Central memory CD8-positive, alpha-beta T cell (primary cell): ENCODE measurements around the gene TMEM259.

Experiments
- ATAC-seq: fragments of 150-1000 bp; cut with Tn5 transposase; replicated peaks from 2 replicates; pipeline ENCODE4 v1.10.0; 2022; ENCODE audit warnings: mild to moderate bottlenecking, moderate FRiP score, moderate number of reproducible peaks; ENCODE audit not compliant: poor library complexity, severe bottlenecking; ENCODE audit errors: extremely low read depth
- DNase-seq, 2 donors: peaks; one replicate each; pipeline ENCODE4 v3.0.0; 2021; ENCODE audit warnings: low spot score in 2 of 2
- H3K27ac Mint-ChIP-seq: one replicate; pipeline ENCODE4 v1.8.0; 2022; ENCODE audit warnings: low read depth, mild to moderate bottlenecking, moderate library complexity, mixed read lengths
- H3K27me3 Mint-ChIP-seq: one replicate; pipeline ENCODE4 v1.8.0; 2022; ENCODE audit warnings: mixed read lengths
- H3K36me3 Mint-ChIP-seq: one replicate; pipeline ENCODE4 v1.8.0; 2022; ENCODE audit warnings: mild to moderate bottlenecking, moderate library complexity, mixed read lengths; ENCODE audit not compliant: insufficient read depth
- H3K4me1 Mint-ChIP-seq: one replicate; pipeline ENCODE4 v1.8.0; 2022; ENCODE audit warnings: mixed read lengths
- H3K4me3 Mint-ChIP-seq: one replicate; pipeline ENCODE4 v1.8.0; 2022; ENCODE audit warnings: mild to moderate bottlenecking, moderate library complexity, mixed read lengths
- H3K9me3 Mint-ChIP-seq: one replicate; pipeline ENCODE4 v1.8.0; 2022; ENCODE audit warnings: mixed read lengths

The TMEM259 gene

GRCh38 chr19:995051-995827 lies 25.7 kb downstream of the TMEM259 start:
- Mint-ChIP-seq H3K27ac (peak overlapping the region; percentile 97), H3K36me3 (peaks cover 16% of the 10 kb centered on the region), H3K4me1 (peaks cover 11% of the 10 kb centered on the region), H3K27me3 (peaks cover 16% of the 10 kb centered on the region), H3K9me3 (no peaks in the 10 kb centered on the region), H3K4me3 (no peak overlapping the region)
- ATAC-seq (no peak), DNase-seq (no peak)

- no peak for DNase-seq
- H3K4me1 Mint-ChIP-seq = peaks cover 11% of the 10 kb centered on the region
- H3K27me3 Mint-ChIP-seq = peaks cover 13% of the 10 kb centered on the region
- H3K27ac Mint-ChIP-seq = no peak overlapping the region
- ATAC-seq = no peak
- no peak overlapping the region for H3K4me3 Mint-ChIP-seq
- H3K36me3 Mint-ChIP-seq = peaks cover 14% of the 10 kb centered on the region
- H3K9me3 Mint-ChIP-seq = no peaks in the 10 kb centered on the region
These were observed 26.4 kb downstream of the TMEM259 start for GRCh38 chr19:994516-994915.

- DNase-seq (no peak), ATAC-seq (no peak)
- H3K4me3 Mint-ChIP-seq = no peak overlapping the region
- peaks cover 16% of the 10 kb centered on the region for H3K36me3 Mint-ChIP-seq
- peaks cover 7% of the 10 kb centered on the region for H3K27me3 Mint-ChIP-seq
- no peak overlapping the region for H3K27ac Mint-ChIP-seq
- H3K9me3 Mint-ChIP-seq = no peaks in the 10 kb centered on the region
- peaks cover 15% of the 10 kb centered on the region for H3K4me1 Mint-ChIP-seq
These were observed 27.0 kb downstream of the TMEM259 start for GRCh38 chr19:993831-994393.

GRCh38 chr19:993361-993830 lies 27.5 kb downstream of the TMEM259 start:
- DNase-seq (no peak), ATAC-seq (no peak)
- Mint-ChIP-seq H3K4me1 (peaks cover 18% of the 10 kb centered on the region), H3K36me3 (peaks cover 16% of the 10 kb centered on the region), H3K9me3 (no peaks in the 10 kb centered on the region), H3K4me3 (no peak overlapping the region), H3K27me3 (peaks cover 2% of the 10 kb centered on the region), H3K27ac (no peak overlapping the region)

GRCh38 chr19:992670-993055 lies 28.3 kb downstream of the TMEM259 start:
- ATAC-seq (no peak), DNase-seq (no peak)
- no peak overlapping the region for H3K27ac Mint-ChIP-seq
- no peak overlapping the region for H3K4me3 Mint-ChIP-seq
- no peaks in the 10 kb centered on the region for H3K27me3 Mint-ChIP-seq
- H3K4me1 Mint-ChIP-seq = peaks cover 18% of the 10 kb centered on the region
- peaks cover 16% of the 10 kb centered on the region for H3K36me3 Mint-ChIP-seq
- H3K9me3 Mint-ChIP-seq = no peaks in the 10 kb centered on the region

- peaks cover 18% of the 10 kb centered on the region for H3K36me3 Mint-ChIP-seq
- ATAC-seq = no peak
- H3K27ac Mint-ChIP-seq = no peak overlapping the region
These were observed 28.8 kb downstream of the TMEM259 start for GRCh38 chr19:991932-992669.

GRCh38 chr19:991174-991931 lies 29.6 kb downstream of the TMEM259 start:
- peak overlapping the region; percentile 10 for H3K27ac Mint-ChIP-seq
- H3K9me3 Mint-ChIP-seq = no peaks in the 10 kb centered on the region
- H3K4me1 Mint-ChIP-seq = peaks cover 12% of the 10 kb centered on the region
- ATAC-seq = peak; percentile 45
- peaks cover 13% of the 10 kb centered on the region for H3K36me3 Mint-ChIP-seq
- no peaks in the 10 kb centered on the region for H3K27me3 Mint-ChIP-seq
- DNase-seq = no peak
- H3K4me3 Mint-ChIP-seq = no peak overlapping the region

More at GRCh38 chr19:991932-992669, 28.8 kb downstream of the TMEM259 start:
- peaks cover 18% of the 10 kb centered on the region for H3K4me1 Mint-ChIP-seq
- no peak for DNase-seq
- H3K4me3 Mint-ChIP-seq = no peak overlapping the region
- H3K9me3 Mint-ChIP-seq = no peaks in the 10 kb centered on the region
- no peaks in the 10 kb centered on the region for H3K27me3 Mint-ChIP-seq

- Mint-ChIP-seq H3K27ac (peak overlapping the region; percentile 10), H3K36me3 (peaks cover 11% of the 10 kb centered on the region), H3K4me1 (peaks cover 8% of the 10 kb centered on the region), H3K27me3 (no peaks in the 10 kb centered on the region), H3K9me3 (no peaks in the 10 kb centered on the region), H3K4me3 (no peak overlapping the region)
- ATAC-seq = no peak
- no peak for DNase-seq
These were observed 30.2 kb downstream of the TMEM259 start for GRCh38 chr19:990746-991145.

- DNase-seq = no peak
- peaks cover 11% of the 10 kb centered on the region for H3K36me3 Mint-ChIP-seq
- peaks cover 8% of the 10 kb centered on the region for H3K4me1 Mint-ChIP-seq
- no peaks in the 10 kb centered on the region for H3K9me3 Mint-ChIP-seq
- no peak for ATAC-seq
- H3K4me3 Mint-ChIP-seq = no peak overlapping the region
- H3K27ac Mint-ChIP-seq = no peak overlapping the region
- H3K27me3 Mint-ChIP-seq = no peaks in the 10 kb centered on the region
These were observed 30.8 kb downstream of the TMEM259 start for GRCh38 chr19:990119-990571.

GRCh38 chr19:989381-990081 lies 31.4 kb downstream of the TMEM259 start:
- no peak overlapping the region for H3K4me3 Mint-ChIP-seq
- H3K9me3 Mint-ChIP-seq = no peaks in the 10 kb centered on the region
- peaks cover 16% of the 10 kb centered on the region for H3K36me3 Mint-ChIP-seq
- ATAC-seq = no peak
- DNase-seq = no peak
- no peaks in the 10 kb centered on the region for H3K27me3 Mint-ChIP-seq
- no peak overlapping the region for H3K27ac Mint-ChIP-seq
- H3K4me1 Mint-ChIP-seq = peaks cover 13% of the 10 kb centered on the region

- peaks cover 20% of the 10 kb centered on the region for H3K36me3 Mint-ChIP-seq
- peaks cover 19% of the 10 kb centered on the region for H3K4me1 Mint-ChIP-seq
- no peak overlapping the region for H3K27ac Mint-ChIP-seq
- no peaks in the 10 kb centered on the region for H3K27me3 Mint-ChIP-seq
- H3K4me3 Mint-ChIP-seq = no peak overlapping the region
- DNase-seq (no peak), ATAC-seq (no peak)
- H3K9me3 Mint-ChIP-seq = no peaks in the 10 kb centered on the region
These were observed 32.4 kb downstream of the TMEM259 start for GRCh38 chr19:988510-988909.

GRCh38 chr19:988081-988480 lies 32.8 kb downstream of the TMEM259 start:
- no peak for DNase-seq
- H3K4me3 Mint-ChIP-seq = no peak overlapping the region
- peaks cover 19% of the 10 kb centered on the region for H3K4me1 Mint-ChIP-seq
- no peaks in the 10 kb centered on the region for H3K9me3 Mint-ChIP-seq
- ATAC-seq = no peak
- no peaks in the 10 kb centered on the region for H3K27me3 Mint-ChIP-seq
- H3K36me3 Mint-ChIP-seq = peaks cover 18% of the 10 kb centered on the region
- H3K27ac Mint-ChIP-seq = no peak overlapping the region
